HCT116 (cell line): ENCODE results near the gene RTN1. TPM values are rescaled to one million over a fixed set of nuclear protein-coding genes. Genes with fewer than 3 reads are reported as not detected.

Experiments used
- ATAC-seq: fragments of 200-7000 bp; cut with Tn5 transposase; 2 replicates; pipeline ENCODE4 v1.9.1; 2020; ENCODE audit warnings: mild to moderate bottlenecking, moderate library complexity
- BruUV-seq: library from RNA; stranded (reverse); fragments of 400-500 nt; replicated peaks from 2 replicates; lab custom pipeline; 2021; lab: Mats Ljungman, UMichigan
- CTCF ChIA-PET: fragments of 300-600 bp; sonication (Branson Sonifier 250); formaldehyde crosslinking; loops from one replicate; lab custom pipeline; 2021; ENCODE audit warnings: antibody characterized with exemption; lab: Charles Lee
- POLR2A ChIA-PET: fragments of 300-600, 350-600 bp; sonication (Branson Sonifier 250); formaldehyde crosslinking; loops from one replicate; lab custom pipeline; 2021; ENCODE audit warnings: antibody characterized with exemption; lab: Charles Lee
- RAD21 ChIA-PET, 2 experiments: fragments of 300-600 bp; sonication (Branson Sonifier 250); formaldehyde crosslinking; loops; one replicate each; lab custom pipeline; 2023; ENCODE audit warnings: low total read pairs in 2 of 2; ENCODE audit not compliant: uncharacterized antibody in 2 of 2, unreplicated experiment in 2 of 2, low non-redundant PET in 1 of 2; lab: Charles Lee
- DNase-seq: peaks from one replicate; pipeline ENCODE4 v3.0.0-alpha.2; 2010; ENCODE audit warnings: low read depth, low spot score
- H2AFZ ChIP-seq: fragments of 200-600 bp; shearing (Covaris generic), sonication (generic); 2 replicates; pipeline ENCODE4 v1.6.1; 2017; ENCODE audit warnings: low read depth, mixed run types, mixed read lengths, antibody characterized with exemption, low read length; ENCODE audit not compliant: poor library complexity, severe bottlenecking
- H3K27ac ChIP-seq: 2 replicates; pipeline ENCODE4 v1.5.1; 2012; ENCODE audit warnings: low read depth, low read length
- H3K27me3 ChIP-seq: fragments of 200-600 bp; sonication (generic); 2 replicates; pipeline ENCODE4 v1.6.1; 2016; ENCODE audit warnings: mixed run types, low read length, mixed read lengths; ENCODE audit not compliant: insufficient read depth
- H3K36me3 ChIP-seq, 2 experiments: fragments of 200-500 bp in 1 of 2; fragments of 200-600 bp in 1 of 2; sonication (Bioruptor generic) in 1 of 2; sonication (generic) in 1 of 2; 2 replicates each; pipeline versions ENCODE4 v1.5.1 to v1.6.1; 2014 to 2016; ENCODE audit warnings: low read length in 2 of 2, inconsistent platforms in 1 of 2, mixed read lengths in 1 of 2, mixed run types in 1 of 2; ENCODE audit not compliant: insufficient read depth in 2 of 2, control insufficient read depth in 1 of 2
- H3K4me1 ChIP-seq, 2 experiments: fragments of 200-600 bp in 1 of 2; sonication (generic) in 1 of 2; 2 replicates each; pipeline versions ENCODE4 v1.5.1 to v1.6.1; 2012 to 2017; ENCODE audit warnings: low read length in 2 of 2, inconsistent platforms in 1 of 2, mild to moderate bottlenecking in 1 of 2, mixed read lengths in 1 of 2, mixed run types in 1 of 2, moderate library complexity in 1 of 2; ENCODE audit not compliant: insufficient read depth in 2 of 2, control insufficient read depth in 1 of 2
- H3K4me2 ChIP-seq: fragments of 200-600 bp; sonication (generic); 2 replicates; pipeline ENCODE4 v1.6.1; 2017; ENCODE audit warnings: mixed run types, low read length, mixed read lengths
- H3K4me3 ChIP-seq, 2 experiments: fragments of 200-600 bp in 1 of 2; sonication (generic) in 1 of 2; replicated peaks in 1 of 2; 2 replicates each; pipeline ENCODE4 v1.5.1; 2011 to 2016; ENCODE audit warnings: low read length in 2 of 2, control low read depth in 1 of 2, low read depth in 1 of 2, mild to moderate bottlenecking in 1 of 2, mixed read lengths in 1 of 2, mixed run types in 1 of 2
- H3K79me2 ChIP-seq: fragments of 200-600 bp; sonication (generic); 2 replicates; pipeline ENCODE4 v1.6.1; 2017; ENCODE audit warnings: mild to moderate bottlenecking, mixed run types, low read length, moderate library complexity, mixed read lengths; ENCODE audit not compliant: insufficient read depth
- H3K9ac ChIP-seq: fragments of 200-600 bp; sonication (generic); 2 replicates; pipeline ENCODE4 v1.6.1; 2016; ENCODE audit warnings: low read length, mixed read lengths
- H3K9me2 ChIP-seq: fragments of 200-600 bp; sonication (generic), shearing (Covaris generic); 2 replicates; pipeline ENCODE4 v1.6.1; 2017; ENCODE audit warnings: mixed run types, mild to moderate bottlenecking, moderate library complexity; ENCODE audit not compliant: insufficient read depth
- H3K9me3 ChIP-seq, 2 experiments: fragments of 200-500 bp in 1 of 2; fragments of 200-600 bp in 1 of 2; sonication (Bioruptor generic) in 1 of 2; sonication (generic) in 1 of 2; 2 replicates each; pipeline ENCODE4 v1.6.1; 2014 to 2017; ENCODE audit warnings: low read length in 2 of 2, mixed read lengths in 2 of 2, inconsistent platforms in 1 of 2, low read depth in 1 of 2, mild to moderate bottlenecking in 1 of 2, mixed run types in 1 of 2, moderate library complexity in 1 of 2; ENCODE audit not compliant: control insufficient read depth in 1 of 2, insufficient read depth in 1 of 2
- H4K20me1 ChIP-seq: fragments of 200-600 bp; sonication (generic), shearing (Covaris generic); 2 replicates; pipeline ENCODE4 v1.6.1; 2017; ENCODE audit warnings: mixed run types, mild to moderate bottlenecking, moderate library complexity; ENCODE audit not compliant: insufficient read depth
- EGR1 ChIP-seq: IDR thresholded peaks from 2 replicates; pipeline ENCODE4 v1.6.1; 2012; ENCODE audit warnings: low read depth
- EZH2phosphoT487 ChIP-seq: fragments of 200-600 bp; IDR thresholded peaks from 2 replicates; pipeline ENCODE4 v1.6.1; 2018; ENCODE audit warnings: antibody characterized with exemption, borderline replicate concordance
- POLR2A ChIP-seq: IDR thresholded peaks from 2 replicates; pipeline ENCODE4 v1.7.0; 2011; ENCODE audit warnings: borderline replicate concordance; ENCODE audit not compliant: insufficient read depth, insufficient read length; ENCODE audit errors: extremely low read depth
- intact Hi-C: fragments of 100-400 bp; cut with micrococcal nuclease; formaldehyde crosslinking; loops from 2 replicates; pipeline ENCODE4 v1.10.0; 2022
- total RNA-seq: library from RNA; stranded (reverse); gene quantifications from one replicate; pipeline ENCODE4 v1.2.1, GENCODE V29; 2021; ENCODE audit not compliant: unreplicated experiment
- TF ChIP-seq, protein P1 (sequence below), 3 experiments: fragments of 200-600 bp in 1 of 3; sonication (generic) in 1 of 3; IDR thresholded peaks in 2 of 3; conservative IDR thresholded peaks in 1 of 3; 2 replicates each; pipeline ENCODE4 v1.5.1; 2012 to 2017; ENCODE audit warnings: low read depth in 2 of 3, low read length in 2 of 3, antibody characterized with exemption in 1 of 3, borderline replicate concordance in 1 of 3, control low read depth in 1 of 3, mild to moderate bottlenecking in 1 of 3, mixed read lengths in 1 of 3, mixed run types in 1 of 3, moderate library complexity in 1 of 3; ENCODE audit not compliant: insufficient read depth in 1 of 3
- TF ChIP-seq, protein P2 (sequence below): IDR thresholded peaks from 2 replicates; pipeline ENCODE4 v1.6.1; 2011; ENCODE audit warnings: mild to moderate bottlenecking, low read length, moderate library complexity; ENCODE audit not compliant: insufficient replicate concordance; ENCODE audit errors: extremely low read depth
- TF ChIP-seq, protein P3 (sequence below): IDR thresholded peaks from 2 replicates; pipeline ENCODE4 v1.6.1; 2012; ENCODE audit warnings: low read depth

The RTN1 gene
- total RNA-seq, 1 experiment from 2014 or later = 0.57 TPM

DNA sequence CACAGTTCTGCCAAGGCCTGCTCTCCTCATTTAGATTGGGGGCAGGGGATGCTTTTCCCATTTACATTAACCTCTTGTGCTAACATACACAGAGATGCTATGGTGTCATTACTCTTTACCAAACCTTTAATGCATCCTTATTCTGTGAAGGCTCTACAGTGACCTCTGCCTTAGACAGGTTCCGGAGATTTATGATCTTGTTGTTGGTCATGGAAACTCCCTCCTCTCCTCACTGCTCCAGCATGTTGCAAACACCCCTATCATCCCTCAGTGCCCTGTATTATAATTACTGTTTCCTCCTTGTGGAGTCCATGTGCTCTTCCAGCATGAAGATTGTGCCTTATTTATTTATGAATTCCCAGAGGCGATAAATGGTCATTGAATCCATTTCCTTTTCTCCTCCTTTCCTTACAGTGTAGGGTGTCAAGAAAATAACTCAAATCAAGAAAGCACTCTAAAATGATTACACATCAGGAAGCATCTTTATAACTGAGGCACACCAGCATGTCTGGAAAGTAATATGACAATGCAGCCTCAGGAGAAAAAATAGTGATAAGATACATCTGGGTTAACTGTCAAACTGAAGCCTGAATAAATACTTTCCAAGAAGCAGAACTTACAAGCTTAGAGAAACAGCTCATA, 37.8 kb downstream of the RTN1 start:
- intact Hi-C loops = no loop called here
- no peak for DNase-seq
- no peak overlapping the region for H3K4me2 ChIP-seq
- no peaks in the 10 kb centered on the region for H3K9me3 ChIP-seq
- peaks cover 0 to 11% of the 10 kb centered on the region in 2 experiments; a peak in 2 of 4 replicates for H3K4me1 ChIP-seq
- ChIA-PET POLR2A (no interaction called here), CTCF (no interaction called here), RAD21 (no interaction called here)
- H3K36me3 ChIP-seq = no peaks in the 10 kb centered on the region
- H4K20me1 ChIP-seq = no peaks in the 10 kb centered on the region
- H3K27ac ChIP-seq = no peak overlapping the region
- H3K27me3 ChIP-seq = peaks cover 8% of the 10 kb centered on the region; the same call in 1 of the 2 replicates
- TF ChIP-seq POLR2A (no peak), EGR1 (no peak), EZH2phosphoT487 (no peak)
- TF ChIP-seq, protein P1, sequence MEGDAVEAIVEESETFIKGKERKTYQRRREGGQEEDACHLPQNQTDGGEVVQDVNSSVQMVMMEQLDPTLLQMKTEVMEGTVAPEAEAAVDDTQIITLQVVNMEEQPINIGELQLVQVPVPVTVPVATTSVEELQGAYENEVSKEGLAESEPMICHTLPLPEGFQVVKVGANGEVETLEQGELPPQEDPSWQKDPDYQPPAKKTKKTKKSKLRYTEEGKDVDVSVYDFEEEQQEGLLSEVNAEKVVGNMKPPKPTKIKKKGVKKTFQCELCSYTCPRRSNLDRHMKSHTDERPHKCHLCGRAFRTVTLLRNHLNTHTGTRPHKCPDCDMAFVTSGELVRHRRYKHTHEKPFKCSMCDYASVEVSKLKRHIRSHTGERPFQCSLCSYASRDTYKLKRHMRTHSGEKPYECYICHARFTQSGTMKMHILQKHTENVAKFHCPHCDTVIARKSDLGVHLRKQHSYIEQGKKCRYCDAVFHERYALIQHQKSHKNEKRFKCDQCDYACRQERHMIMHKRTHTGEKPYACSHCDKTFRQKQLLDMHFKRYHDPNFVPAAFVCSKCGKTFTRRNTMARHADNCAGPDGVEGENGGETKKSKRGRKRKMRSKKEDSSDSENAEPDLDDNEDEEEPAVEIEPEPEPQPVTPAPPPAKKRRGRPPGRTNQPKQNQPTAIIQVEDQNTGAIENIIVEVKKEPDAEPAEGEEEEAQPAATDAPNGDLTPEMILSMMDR (IDR thresholded peaks at IDR 0.05 in 2 of 3, conservative IDR thresholded peaks at IDR 0.05 in 1 of 3; ENCODE audit: borderline replicate concordance in 1 of 3, insufficient read depth in 1 of 3, low read depth in 2 of 3, low read length in 2 of 3) = no peak
- TF ChIP-seq, protein P2, sequence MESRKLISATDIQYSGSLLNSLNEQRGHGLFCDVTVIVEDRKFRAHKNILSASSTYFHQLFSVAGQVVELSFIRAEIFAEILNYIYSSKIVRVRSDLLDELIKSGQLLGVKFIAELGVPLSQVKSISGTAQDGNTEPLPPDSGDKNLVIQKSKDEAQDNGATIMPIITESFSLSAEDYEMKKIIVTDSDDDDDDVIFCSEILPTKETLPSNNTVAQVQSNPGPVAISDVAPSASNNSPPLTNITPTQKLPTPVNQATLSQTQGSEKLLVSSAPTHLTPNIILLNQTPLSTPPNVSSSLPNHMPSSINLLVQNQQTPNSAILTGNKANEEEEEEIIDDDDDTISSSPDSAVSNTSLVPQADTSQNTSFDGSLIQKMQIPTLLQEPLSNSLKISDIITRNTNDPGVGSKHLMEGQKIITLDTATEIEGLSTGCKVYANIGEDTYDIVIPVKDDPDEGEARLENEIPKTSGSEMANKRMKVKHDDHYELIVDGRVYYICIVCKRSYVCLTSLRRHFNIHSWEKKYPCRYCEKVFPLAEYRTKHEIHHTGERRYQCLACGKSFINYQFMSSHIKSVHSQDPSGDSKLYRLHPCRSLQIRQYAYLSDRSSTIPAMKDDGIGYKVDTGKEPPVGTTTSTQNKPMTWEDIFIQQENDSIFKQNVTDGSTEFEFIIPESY = no peak
- TF ChIP-seq, protein P3, sequence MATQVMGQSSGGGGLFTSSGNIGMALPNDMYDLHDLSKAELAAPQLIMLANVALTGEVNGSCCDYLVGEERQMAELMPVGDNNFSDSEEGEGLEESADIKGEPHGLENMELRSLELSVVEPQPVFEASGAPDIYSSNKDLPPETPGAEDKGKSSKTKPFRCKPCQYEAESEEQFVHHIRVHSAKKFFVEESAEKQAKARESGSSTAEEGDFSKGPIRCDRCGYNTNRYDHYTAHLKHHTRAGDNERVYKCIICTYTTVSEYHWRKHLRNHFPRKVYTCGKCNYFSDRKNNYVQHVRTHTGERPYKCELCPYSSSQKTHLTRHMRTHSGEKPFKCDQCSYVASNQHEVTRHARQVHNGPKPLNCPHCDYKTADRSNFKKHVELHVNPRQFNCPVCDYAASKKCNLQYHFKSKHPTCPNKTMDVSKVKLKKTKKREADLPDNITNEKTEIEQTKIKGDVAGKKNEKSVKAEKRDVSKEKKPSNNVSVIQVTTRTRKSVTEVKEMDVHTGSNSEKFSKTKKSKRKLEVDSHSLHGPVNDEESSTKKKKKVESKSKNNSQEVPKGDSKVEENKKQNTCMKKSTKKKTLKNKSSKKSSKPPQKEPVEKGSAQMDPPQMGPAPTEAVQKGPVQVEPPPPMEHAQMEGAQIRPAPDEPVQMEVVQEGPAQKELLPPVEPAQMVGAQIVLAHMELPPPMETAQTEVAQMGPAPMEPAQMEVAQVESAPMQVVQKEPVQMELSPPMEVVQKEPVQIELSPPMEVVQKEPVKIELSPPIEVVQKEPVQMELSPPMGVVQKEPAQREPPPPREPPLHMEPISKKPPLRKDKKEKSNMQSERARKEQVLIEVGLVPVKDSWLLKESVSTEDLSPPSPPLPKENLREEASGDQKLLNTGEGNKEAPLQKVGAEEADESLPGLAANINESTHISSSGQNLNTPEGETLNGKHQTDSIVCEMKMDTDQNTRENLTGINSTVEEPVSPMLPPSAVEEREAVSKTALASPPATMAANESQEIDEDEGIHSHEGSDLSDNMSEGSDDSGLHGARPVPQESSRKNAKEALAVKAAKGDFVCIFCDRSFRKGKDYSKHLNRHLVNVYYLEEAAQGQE = no peak
- peaks cover 3% of the 10 kb centered on the region; the same call in 1 of the 2 replicates for H3K9me2 ChIP-seq
- BruUV-seq = no TSS peak
- no peaks in the 10 kb centered on the region for H3K79me2 ChIP-seq
- no peak overlapping the region for H2AFZ ChIP-seq
- H3K4me3 ChIP-seq = no peak overlapping the region
- no peak for ATAC-seq
- no peak overlapping the region for H3K9ac ChIP-seq
